GM18868 (cell line): Measurements from ENCODE around the gene PRKCE.

Experiments used
- ATAC-seq: cut with Tn5 transposase; IDR thresholded peaks from one replicate; pipeline ENCODE4 v1.9.1; 2021; ENCODE audit warnings: mild to moderate bottlenecking, moderate library complexity; ENCODE audit not compliant: unreplicated experiment

PRKCE gene

GRCh38 chr2:45721150-45721549 is 69.7 kb downstream of the PRKCE start:
- ATAC-seq, result no peak

DNA sequence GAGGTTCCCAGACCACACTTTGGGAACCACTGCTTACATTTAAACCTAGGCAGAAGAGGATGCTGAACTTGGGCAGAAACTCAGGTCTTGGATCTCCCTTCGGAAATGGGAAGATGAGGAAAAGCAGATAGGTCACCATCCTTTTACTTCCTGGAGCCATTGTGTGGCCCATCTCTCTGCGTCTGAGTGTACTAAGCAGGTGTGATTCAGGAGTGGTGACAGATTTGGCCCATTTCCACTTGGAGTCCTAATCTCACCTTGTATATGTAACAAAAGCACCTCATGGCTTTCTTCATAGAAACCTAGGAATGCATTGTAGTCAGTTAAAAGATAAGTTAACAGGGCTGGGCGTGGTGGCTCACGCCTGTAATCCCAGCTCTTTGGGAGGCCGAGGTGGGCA is 71.0 kb downstream of the PRKCE start:
- ATAC-seq, result no peak

GRCh38 chr2:45723857-45724256 is 72.4 kb downstream of the PRKCE start:
- ATAC-seq, result no peak

DNA sequence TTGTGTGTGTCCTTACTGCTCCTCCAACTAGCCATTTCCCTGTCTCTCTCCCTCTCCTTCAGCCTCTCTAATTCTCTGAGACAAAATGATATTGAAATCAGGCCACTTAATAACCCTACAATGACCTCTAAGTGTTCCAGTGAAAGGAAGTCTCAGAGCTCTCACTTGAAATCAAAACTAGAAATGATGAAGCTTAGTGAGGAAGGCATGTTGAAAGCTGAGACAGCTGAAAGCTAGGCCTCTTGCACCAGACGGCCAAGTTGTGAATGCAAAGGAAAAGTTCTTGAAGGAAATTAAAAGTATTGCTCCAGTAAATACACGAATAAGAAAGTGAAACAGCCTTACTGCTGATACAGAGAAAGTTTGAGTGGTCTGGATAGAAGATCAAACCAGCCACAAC is 72.9 kb downstream of the PRKCE start:
- ATAC-seq, result no peak

DNA sequence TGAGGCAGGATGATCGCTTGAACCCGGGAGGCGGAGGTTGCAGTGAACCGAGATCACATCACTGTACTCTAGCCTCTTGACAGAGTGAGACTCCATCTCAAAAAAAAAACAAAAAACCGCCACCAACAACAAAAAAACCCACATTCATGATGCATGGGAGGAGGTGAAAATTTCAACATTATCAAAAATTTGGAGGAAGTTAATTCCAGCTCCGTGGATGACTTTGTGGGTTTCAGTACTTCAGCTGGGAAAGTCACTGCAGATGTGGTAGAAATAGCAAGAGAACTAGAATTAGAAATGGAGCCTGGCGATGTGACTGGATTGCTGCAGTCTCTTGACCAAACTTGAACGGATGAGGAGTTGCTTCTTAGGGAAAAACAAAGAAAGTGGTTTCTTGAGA is 74.3 kb downstream of the PRKCE start:
- no peak for ATAC-seq

GRCh38 chr2:45726188-45726587 is 74.7 kb downstream of the PRKCE start:
- ATAC-seq, result no peak

- ATAC-seq, result peak; percentile 78
Observed at GRCh38 chr2:45728458-45728942, 77.0 kb downstream of the PRKCE start.

DNA sequence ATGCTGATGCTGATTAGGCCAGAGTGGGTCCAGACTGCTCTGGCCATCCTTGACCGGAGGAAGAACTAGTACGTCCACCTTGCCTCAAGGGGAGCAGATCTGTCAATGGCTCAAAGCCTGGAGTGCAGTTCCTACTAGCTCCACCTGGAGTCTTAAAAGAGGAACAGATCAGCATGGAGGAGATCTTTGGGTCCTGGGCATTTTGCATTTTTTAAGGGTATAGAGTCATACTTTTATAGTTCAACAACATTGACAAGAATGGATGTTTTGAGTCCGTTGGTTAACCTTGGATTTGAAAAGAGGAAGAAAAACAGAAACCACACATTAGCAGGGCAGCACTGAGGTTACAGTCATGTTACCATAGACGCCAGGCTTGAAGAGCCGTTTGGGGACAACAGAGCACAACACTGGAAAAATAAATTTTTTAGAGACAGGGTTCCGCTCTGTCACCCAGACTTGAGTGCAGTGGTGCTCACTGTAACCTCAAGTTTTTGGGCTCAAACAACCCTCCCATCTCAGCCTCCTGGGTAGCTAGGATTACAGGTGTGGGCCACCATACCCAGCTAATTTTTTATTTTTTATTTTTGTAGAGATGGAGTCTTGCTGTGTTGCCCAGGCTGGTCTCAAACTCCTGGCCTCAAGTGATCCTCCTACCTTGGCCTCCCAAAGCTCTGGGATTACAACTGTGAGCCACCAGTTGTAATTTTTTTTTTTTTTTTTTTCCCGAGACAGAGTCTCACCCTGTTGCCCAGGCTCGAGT is 78.5 kb downstream of the PRKCE start:
- peak; percentile 54 for ATAC-seq

- ATAC-seq, result no peak
Observed at GRCh38 chr2:45731141-45731540, 79.7 kb downstream of the PRKCE start.

DNA sequence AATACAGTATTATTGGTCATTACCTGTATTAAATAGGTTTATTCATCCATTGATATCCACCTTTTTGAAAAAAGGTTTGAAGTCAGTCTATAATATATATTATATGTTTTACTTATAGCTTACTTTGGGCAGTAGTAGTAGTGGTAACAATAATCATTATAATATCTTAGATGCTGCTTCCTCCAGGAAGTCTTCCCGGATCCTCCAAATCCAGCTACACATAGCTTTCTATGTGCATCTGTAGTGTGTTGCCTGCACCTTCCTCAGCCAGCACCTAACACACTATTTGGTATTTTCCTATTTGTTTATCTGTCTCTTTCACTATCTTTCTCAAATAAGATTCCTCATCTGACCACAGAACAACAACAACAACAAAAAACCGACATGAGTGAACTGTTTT is 81.0 kb downstream of the PRKCE start:
- ATAC-seq, result no peak

DNA sequence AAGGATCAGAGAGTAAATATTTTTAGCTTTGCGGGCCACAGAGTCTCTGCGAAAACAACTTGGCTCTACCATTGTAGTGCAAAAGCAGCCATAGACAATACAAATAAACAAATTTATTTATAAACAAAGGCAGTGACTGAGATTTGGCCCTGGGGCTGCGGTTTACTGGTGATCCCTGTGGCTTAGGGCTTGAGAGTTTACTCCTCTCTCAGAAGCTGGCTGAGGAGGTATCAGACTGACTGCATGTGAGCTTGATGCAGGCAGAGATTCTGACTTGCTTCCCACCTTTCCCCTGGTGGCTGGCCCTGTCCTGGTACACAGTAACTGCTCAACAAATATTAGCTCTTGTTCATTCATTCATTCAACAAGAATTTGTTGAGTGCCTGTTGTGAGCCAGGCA is 81.5 kb downstream of the PRKCE start:
- ATAC-seq, result no peak

DNA sequence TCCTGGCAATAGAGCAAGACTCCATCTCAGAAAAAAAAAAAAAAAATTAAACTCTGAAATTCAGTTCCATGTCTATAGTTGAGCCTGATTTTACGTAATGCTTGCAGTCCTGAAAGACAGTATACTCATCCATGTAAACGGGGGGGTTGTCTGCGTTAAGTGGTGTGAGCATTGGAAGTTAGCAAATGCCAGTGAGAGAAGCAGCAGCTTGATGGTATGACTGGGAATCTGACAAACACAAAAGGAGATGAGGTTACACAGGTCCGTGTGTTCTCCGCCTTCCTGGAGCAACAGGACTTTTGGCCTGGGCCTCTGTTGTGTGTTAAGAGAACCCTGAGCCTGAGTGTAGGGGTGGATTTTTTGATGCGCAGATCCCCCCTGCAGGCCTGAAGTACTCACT is 82.9 kb downstream of the PRKCE start:
- ATAC-seq, result no peak

DNA sequence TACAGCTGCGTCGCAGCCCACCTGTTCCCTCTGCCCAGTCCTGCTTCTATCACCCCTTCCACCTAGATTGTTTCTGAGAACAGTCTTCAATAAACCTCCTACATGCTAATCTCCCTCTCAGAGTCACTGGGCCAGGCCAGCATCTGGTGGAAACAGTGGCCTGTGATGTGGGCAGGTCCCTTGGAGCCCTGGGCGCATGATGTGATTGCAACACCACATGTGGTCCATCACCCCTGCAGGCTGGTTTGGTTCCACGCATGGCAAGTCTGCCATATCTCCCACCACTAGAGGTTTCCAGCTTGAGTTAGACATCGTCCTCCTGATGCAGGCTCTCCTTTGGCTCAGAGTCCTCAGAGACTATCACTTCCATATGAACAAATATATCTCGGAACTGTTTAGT is 83.5 kb downstream of the PRKCE start:
- ATAC-seq, result no peak

GRCh38 chr2:45736757-45737704 is 85.6 kb downstream of the PRKCE start:
- no peak for ATAC-seq

DNA sequence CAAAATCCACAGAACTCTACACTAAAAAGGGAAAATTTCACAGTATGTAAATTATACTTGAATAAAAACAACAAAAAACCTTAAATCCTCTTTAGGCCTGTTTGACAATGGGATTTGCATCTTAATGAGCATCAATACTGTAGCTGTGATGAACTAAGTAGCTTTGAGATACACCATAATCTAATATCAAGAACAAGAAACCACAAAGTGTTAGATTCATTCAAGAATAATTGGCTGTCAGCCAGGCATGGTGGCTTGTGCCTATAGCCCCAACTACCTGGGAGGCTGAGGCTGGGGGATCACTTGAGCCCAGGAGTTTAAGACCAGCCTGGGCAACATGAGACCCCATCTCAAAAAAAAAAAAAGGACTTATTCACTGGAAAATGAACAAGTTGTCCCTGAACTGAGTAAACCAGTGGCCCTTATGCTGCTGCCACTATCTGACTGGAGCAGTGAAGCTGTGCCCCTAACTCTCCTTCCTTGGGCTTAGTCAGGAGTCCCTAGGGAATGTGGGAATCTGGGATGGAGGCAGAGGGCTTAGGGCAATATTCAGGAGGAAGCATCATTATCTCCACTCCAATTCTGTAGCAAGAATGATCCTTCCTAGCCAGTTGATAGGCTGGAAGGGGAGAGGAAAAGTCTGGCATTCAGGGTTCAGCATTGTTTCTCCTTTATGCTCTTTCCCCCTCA is 88.5 kb downstream of the PRKCE start:
- no peak for ATAC-seq

- ATAC-seq, result no peak
Observed at GRCh38 chr2:45741161-45741850, 89.8 kb downstream of the PRKCE start.

- ATAC-seq, result no peak
Observed at GRCh38 chr2:45743531-45744396, 92.3 kb downstream of the PRKCE start.

- no peak for ATAC-seq
Observed at GRCh38 chr2:45745231-45745630, 93.8 kb downstream of the PRKCE start.

- no peak for ATAC-seq
Observed at GRCh38 chr2:45746888-45747287, 95.4 kb downstream of the PRKCE start.

GRCh38 chr2:45747363-45747762 is 95.9 kb downstream of the PRKCE start:
- no peak for ATAC-seq
